ENCODE data around the gene HS3ST2. TPM values are rescaled to one million over a fixed set of nuclear protein-coding genes. Genes with fewer than 3 reads are reported as not detected.

Gene HS3ST2
- total and polyA plus RNA-seq, 2 donors (not counting 3 experiments of a cell fraction or from before 2014, with no cell fraction given) = not detected

DNA sequence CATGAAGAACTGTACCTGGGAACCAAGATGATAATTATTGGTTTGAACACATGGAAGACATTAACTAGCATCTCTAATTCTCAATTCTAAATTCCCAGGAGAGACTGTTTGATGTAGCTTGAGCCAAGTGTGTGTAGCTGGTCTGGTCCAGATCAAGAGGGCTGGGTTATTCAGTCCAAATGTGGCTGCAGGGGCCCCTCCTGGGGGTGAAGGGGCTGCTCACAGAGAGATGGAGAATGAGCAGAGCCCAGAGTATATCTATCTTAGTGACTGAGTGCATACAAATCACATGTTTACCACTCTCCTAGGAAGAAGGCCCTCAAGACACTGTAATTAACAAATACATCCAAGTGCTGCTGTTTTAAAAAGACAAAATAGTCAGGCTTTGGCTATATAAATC is 50.4 kb downstream of the HS3ST2 start:
- H3K36me3 ChIP-seq (ENCODE audit: control insufficient read depth in 2 of 2, extremely low read depth in 1 of 2, insufficient read depth in 2 of 2, low read length in 2 of 2) = no peaks in the 10 kb centered on the region
- no peak overlapping the region for H3K27ac ChIP-seq (ENCODE audit: insufficient read depth, low read depth, low read length)
- no peak overlapping the region for H2AFZ ChIP-seq (ENCODE audit: low read depth, low read length)
- no peaks in the 10 kb centered on the region for H4K20me1 ChIP-seq (replicated peaks; ENCODE audit: control insufficient read depth, extremely low read depth, insufficient read depth, low read length)
- no peak for FAIRE-seq
- H3K9ac ChIP-seq (replicated peaks; ENCODE audit: extremely low read depth, insufficient read depth, low read length) = no peak overlapping the region
- no peak overlapping the region for H3K4me3 ChIP-seq (replicated peaks in 1 of 3; ENCODE audit: insufficient read depth in 1 of 3, low read depth in 1 of 3, low read length in 3 of 3)
- no TSS peak for BruUV-seq (replicated peaks)
- intact Hi-C loops (cut with micrococcal nuclease) = no loop called here
- TF ChIP-seq EZH2 (IDR thresholded peaks at IDR 0.05; ENCODE audit: borderline replicate concordance, low read depth, low read length, severe bottlenecking) (no peak), JUN (IDR thresholded peaks at IDR 0.05; ENCODE audit: borderline replicate concordance, insufficient read depth, insufficient read length, low read depth) (no peak), MYC (IDR thresholded peaks at IDR 0.05; ENCODE audit: low read depth, low read length) (no peak), GATA2 (IDR thresholded peaks at IDR 0.05; ENCODE audit: insufficient read depth, insufficient read length, low read depth, low read length) (no peak), CTCF (IDR thresholded peaks at IDR 0.05; ENCODE audit: extremely low read depth in 1 of 2, insufficient read depth in 1 of 2, low read depth in 1 of 2, low read length in 2 of 2) (no peak), POLR2AphosphoS5 (IDR thresholded peaks at IDR 0.05; ENCODE audit: insufficient read depth, low read depth, low read length) (no peak), FOS (IDR thresholded peaks at IDR 0.05; ENCODE audit: borderline replicate concordance, insufficient read depth, low read length) (no peak)
- H3K4me2 ChIP-seq (ENCODE audit: insufficient read depth, low read length) = no peak overlapping the region
- H3K9me3 ChIP-seq (replicated peaks; ENCODE audit: control insufficient read depth, insufficient read depth, low read length) = no peaks in the 10 kb centered on the region
- H3K27me3 ChIP-seq (ENCODE audit: control insufficient read depth in 2 of 2, insufficient read depth in 2 of 2, low read length in 2 of 2) = no peaks in the 10 kb centered on the region
- H3K79me2 ChIP-seq (ENCODE audit: control insufficient read depth, insufficient read depth, low read length) = no peaks in the 10 kb centered on the region
- CTCF ChIA-PET = no interaction called here
- DNase-seq (ENCODE audit: low read depth, low spot score) = no peak
- H3K9me1 ChIP-seq (replicated peaks; ENCODE audit: control insufficient read depth, extremely low read depth, insufficient read depth, low read length) = no peaks in the 10 kb centered on the region
- H3K4me1 ChIP-seq (ENCODE audit: control insufficient read depth, extremely low read depth, insufficient read depth, low read length) = no peaks in the 10 kb centered on the region
- POLR2A ChIA-PET = no interaction called here
- dilution Hi-C loops (cut with MboI; ENCODE audit: extremely low pct_ligation_motif_present, low sequenced_read_pairs) = no loop called here

All from endothelial cell of umbilical vein (primary cell).